NOMO-1 (cell line): ENCODE data around the gene KCNF1.

ENCODE experiments used
- DNase-seq, 2 experiments: peaks; one replicate each; lab custom pipeline; 2025; ENCODE audit not compliant: unreplicated experiment in 2 of 2; lab: John Stamatoyannopoulos, UW

KCNF1 gene

GRCh38 chr2:10901160-10901939, 10.4 kb upstream of the KCNF1 start:
- no peak for DNase-seq

GRCh38 chr2:10903861-10904210, 7.9 kb upstream of the KCNF1 start:
- no peak for DNase-seq

GRCh38 chr2:10904455-10904854, 7.3 kb upstream of the KCNF1 start:
- DNase-seq: no peak

DNA sequence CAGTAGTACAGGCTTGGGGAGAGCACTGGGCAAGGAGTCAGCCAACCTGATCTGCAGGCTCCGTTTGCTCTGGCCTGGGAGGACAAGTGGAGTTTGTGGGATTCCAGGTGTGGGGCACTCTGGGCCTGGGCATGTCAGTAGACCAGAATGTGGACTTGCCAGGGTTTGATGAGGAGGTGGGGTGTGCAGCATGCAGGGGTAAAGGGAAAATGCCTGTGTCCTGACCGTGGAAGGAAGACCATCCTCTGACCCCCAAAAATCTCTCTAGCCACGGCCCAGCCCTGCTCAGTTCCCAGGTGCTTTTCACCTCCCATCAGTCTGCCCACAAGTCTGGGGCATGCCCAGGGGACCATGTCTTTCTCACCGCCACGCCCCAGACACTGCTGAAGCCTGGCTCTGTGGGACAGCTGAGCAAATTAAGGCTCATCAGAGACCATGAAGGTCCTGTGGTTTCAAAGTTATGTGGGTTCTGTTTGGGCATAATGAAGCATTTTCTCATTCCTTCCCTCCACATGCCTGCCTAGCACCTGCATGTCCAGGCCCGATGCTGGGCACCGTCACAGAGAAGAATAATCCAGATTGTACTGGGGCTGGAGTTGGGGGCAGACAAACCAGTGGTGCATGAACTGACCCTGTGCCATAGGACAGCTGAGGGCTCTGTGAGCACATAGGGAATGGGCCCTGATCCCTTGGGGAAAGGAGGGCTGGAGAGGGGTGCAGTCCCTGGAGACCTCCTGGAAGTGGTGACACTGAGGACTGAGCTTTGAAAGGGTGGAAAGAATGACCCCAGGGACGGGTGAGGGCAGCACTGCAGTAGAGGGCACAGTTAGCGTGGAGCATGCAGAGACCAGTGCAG, 6.5 kb upstream of the KCNF1 start:
- DNase-seq: no peak

- DNase-seq: no peak
These were observed 5.9 kb upstream of the KCNF1 start for GRCh38 chr2:10905862-10906143.

DNA sequence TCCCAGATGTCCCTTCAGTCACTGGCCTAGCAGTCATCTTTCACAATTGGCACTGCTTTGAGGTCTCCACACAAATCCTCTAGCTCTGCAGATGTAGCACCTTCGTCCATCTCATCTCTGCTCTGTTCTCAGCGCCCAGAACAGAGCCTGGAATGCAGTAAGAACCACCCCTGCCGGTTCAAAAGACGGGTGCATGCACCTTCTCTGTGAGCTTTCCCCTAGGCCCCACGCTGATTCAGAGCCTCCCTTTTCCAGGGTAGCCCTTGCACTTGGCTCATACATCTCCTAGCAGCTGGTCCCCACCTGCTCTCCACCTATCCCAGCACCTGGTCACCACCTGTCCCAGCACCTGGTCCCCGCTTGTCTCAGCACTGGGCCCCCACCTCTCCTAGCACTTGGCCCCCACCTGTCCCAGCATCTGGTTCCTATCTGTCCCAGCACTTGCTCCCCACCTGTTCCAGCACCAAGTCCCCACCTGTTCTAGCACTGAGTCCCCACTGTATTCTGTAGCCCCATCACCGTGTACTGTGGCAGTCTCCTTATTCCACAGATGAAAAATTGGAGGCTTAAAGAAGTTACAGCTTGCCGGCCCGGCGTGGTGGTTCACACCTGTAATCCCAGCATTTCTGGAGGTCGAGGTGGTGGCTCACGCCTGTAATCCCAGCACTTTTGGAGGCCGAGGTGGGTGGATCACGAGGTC, 4.7 kb upstream of the KCNF1 start:
- no peak for DNase-seq

DNA sequence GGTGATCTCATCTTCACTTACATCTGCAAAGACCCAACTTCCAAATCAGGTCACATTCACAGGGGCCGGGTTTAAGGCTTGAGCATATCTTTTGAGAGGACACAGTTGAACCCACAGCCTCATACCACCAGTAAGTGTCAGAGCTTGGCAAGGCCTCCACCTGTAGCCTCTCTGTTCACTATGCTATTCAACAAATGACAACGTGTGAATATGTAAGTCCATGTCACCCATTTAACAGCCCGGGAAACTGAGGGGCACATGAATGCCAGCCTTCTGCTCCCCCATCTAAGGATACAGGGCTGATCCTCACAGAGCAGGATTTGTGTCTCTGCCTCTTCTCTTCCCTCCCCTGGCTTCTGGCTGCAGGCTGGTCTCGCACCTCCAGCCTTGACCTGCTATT, 3.5 kb upstream of the KCNF1 start:
- no peak for DNase-seq

GRCh38 chr2:10909050-10909995, 2.4 kb upstream of the KCNF1 start:
- DNase-seq: peak; percentile 18 to 21

DNA sequence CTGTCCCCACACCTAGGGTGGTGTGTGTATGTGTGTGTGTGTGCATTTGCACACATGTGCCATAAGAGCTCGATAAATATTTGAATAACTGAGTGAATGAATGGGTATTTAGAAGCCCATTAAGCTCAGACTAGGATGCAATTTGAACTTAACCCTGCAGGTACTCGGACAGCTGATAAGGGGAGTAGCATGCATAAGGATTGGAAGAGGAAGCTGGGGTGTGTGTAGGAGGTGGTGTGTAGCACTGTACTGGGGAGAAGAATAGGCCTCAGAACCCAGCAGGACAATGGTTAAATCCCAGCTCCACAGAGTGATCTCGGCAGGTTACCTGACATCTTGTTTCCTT, 1.8 kb upstream of the KCNF1 start:
- no peak for DNase-seq

- no peak for DNase-seq
These were observed 1.1 kb upstream of the KCNF1 start for GRCh38 chr2:10910625-10911024.

DNA sequence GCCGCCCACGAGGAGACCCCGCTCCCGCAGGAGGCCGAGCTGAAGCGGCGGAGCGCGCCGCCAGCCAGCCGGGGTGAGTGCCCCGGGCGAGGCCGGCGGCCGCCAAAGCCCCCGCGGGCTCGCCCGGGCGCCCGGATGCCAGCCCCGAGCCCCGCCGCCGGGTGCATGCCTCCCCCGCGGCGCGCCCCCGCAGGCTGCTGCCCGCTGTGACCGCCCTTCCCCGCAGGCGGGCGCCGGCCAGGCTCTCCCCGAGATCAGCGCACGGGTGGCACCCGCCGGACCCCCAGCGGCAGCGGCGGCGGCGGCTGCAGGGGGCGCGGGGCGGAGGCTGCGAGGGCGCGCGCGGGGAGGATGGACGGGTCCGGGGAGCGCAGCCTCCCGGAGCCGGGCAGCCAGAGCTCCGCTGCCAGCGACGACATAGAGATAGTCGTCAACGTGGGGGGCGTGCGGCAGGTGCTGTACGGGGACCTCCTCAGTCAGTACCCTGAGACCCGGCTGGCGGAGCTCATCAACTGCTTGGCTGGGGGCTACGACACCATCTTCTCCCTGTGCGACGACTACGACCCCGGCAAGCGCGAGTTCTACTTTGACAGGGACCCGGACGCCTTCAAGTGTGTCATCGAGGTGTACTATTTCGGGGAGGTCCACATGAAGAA, 470 bp downstream of the KCNF1 start:
- DNase-seq: no peak

DNA sequence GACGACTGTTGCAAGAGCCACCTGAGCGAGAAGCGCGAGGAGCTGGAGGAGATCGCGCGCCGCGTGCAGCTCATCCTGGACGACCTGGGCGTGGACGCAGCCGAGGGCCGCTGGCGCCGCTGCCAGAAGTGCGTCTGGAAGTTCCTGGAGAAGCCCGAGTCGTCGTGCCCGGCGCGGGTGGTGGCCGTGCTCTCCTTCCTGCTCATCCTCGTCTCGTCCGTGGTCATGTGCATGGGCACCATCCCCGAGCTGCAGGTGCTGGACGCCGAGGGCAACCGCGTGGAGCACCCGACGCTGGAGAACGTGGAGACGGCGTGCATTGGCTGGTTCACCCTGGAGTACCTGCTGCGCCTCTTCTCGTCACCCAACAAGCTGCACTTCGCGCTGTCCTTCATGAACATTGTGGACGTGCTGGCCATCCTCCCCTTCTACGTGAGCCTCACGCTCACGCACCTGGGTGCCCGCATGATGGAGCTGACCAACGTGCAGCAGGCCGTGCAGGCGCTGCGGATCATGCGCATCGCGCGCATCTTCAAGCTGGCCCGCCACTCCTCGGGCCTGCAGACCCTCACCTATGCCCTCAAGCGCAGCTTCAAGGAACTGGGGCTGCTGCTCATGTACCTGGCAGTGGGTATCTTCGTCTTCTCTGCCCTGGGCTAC, 1.2 kb downstream of the KCNF1 start:
- DNase-seq: no peak

GRCh38 chr2:10913501-10914271, 2.0 kb downstream of the KCNF1 start:
- DNase-seq: no peak

- peak in 1 of 2 experiments; percentile 14 for DNase-seq
These were observed 2.5 kb downstream of the KCNF1 start for GRCh38 chr2:10914272-10914693.

GRCh38 chr2:10915236-10915635, 3.5 kb downstream of the KCNF1 start:
- no peak for DNase-seq

GRCh38 chr2:10915731-10916276, 4.1 kb downstream of the KCNF1 start:
- no peak for DNase-seq

GRCh38 chr2:10916953-10917352, 5.2 kb downstream of the KCNF1 start:
- DNase-seq: no peak

- DNase-seq: no peak
These were observed 6.2 kb downstream of the KCNF1 start for GRCh38 chr2:10917927-10918326.
